Measurements from ENCODE around the gene RBMXL2. TPM values are rescaled to one million over a fixed set of nuclear protein-coding genes. Genes with fewer than 3 reads are reported as not detected.

Gene RBMXL2
- total RNA-seq = not detected

DNA sequence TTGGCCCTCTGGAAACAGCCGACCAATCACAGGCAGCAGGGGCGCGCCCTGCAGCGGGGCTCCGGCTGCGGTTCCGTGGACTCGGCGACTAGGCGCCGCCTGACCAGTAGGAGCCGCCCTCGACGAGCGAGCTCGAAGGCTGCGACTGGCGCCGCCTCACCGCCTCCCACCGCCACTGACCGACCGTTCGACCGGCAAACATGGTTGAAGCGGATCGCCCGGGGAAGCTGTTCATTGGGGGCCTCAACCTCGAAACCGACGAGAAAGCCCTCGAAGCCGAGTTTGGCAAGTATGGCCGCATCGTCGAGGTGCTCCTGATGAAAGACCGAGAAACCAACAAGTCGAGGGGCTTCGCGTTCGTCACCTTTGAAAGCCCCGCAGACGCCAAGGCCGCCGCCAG lies at the start of gene RBMXL2:
RBMXL2 (plus strand) TSS at position 78 of the 400 bp plus-strand sequence; CDS start at position 201, 123 bp downstream.
- no peaks in the 10 kb centered on the region for H3K36me3 ChIP-seq
- H3K27ac ChIP-seq = no peak within 1 kb of the TSS
- no peaks in the 10 kb centered on the region for H3K4me1 ChIP-seq
- no peak for DNase-seq (ENCODE audit: low spot score)
- no peaks in the 10 kb centered on the region for H3K27me3 ChIP-seq
- TF ChIP-seq, protein P1, sequence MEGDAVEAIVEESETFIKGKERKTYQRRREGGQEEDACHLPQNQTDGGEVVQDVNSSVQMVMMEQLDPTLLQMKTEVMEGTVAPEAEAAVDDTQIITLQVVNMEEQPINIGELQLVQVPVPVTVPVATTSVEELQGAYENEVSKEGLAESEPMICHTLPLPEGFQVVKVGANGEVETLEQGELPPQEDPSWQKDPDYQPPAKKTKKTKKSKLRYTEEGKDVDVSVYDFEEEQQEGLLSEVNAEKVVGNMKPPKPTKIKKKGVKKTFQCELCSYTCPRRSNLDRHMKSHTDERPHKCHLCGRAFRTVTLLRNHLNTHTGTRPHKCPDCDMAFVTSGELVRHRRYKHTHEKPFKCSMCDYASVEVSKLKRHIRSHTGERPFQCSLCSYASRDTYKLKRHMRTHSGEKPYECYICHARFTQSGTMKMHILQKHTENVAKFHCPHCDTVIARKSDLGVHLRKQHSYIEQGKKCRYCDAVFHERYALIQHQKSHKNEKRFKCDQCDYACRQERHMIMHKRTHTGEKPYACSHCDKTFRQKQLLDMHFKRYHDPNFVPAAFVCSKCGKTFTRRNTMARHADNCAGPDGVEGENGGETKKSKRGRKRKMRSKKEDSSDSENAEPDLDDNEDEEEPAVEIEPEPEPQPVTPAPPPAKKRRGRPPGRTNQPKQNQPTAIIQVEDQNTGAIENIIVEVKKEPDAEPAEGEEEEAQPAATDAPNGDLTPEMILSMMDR (IDR thresholded peaks at IDR 0.05) = no peak
- no peaks in the 10 kb centered on the region for H3K9me3 ChIP-seq
- H3K4me3 ChIP-seq = no peak within 1 kb of the TSS

DNA sequence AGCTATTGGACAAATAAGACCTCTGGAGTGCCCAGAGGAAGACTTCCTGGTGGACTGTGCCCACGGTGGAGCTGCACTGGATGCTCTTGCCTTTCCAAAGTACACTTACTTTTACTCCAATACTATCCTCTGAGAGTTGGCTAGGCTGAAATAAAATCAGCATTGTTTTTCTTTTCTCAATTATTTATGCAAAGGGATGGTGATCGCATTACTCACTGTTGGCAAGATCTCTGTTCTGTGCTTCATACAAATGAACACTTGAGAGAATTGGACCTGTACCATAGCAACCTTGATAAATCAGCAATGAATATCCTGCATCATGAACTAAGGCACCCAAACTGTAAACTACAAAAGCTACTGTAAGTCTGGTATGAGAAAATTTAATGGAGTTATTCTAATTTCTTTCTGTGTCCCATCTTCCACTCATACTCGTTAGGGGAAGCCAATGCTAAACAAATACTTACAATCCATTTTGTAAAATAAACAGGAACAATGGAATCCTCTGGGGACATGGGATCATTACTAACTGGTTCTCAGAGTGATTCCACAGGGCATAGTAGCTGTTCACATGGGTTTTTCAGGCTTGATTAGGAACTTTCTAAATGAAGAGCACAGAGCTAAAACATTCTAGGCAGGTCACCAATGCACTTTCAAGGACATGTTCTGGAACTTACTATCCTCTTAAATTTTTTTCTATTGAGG lies 42.2 kb upstream of the RBMXL2 start:
- Histone ChIP-seq H3K4me1 (no peaks in the 10 kb centered on the region), H3K4me3 (no peak overlapping the region), H3K27me3 (no peaks in the 10 kb centered on the region), H3K36me3 (no peaks in the 10 kb centered on the region), H3K27ac (no peak overlapping the region), H3K9me3 (no peaks in the 10 kb centered on the region)
- DNase-seq (ENCODE audit: low spot score) = no peak
- TF ChIP-seq, protein P1 (IDR thresholded peaks at IDR 0.05) = no peak

DNA sequence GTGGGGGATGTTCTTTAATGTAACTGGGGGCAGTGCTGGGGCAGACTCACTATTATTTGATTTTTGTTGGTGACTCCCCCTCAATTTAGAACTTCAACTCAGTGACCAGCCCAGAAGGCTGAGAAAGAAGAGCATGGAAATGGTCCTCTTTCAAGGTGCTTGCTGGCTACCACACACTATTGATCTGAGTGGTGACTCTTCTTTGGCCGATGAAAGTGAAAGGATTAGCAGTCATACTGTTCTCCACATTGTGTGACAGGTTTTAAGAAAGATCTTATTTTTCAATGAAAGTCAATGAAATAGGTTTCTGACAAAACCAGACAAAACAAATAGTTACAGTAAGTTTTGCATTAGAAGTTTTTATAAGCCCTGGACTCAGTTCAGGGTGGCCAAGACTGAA lies 38.6 kb upstream of the RBMXL2 start:
- Histone ChIP-seq H3K4me3 (no peak overlapping the region), H3K4me1 (no peaks in the 10 kb centered on the region), H3K27ac (no peak overlapping the region), H3K36me3 (no peaks in the 10 kb centered on the region), H3K27me3 (no peaks in the 10 kb centered on the region), H3K9me3 (no peaks in the 10 kb centered on the region)
- no peak for DNase-seq (ENCODE audit: low spot score)
- TF ChIP-seq, protein P1 (IDR thresholded peaks at IDR 0.05) = no peak

DNA sequence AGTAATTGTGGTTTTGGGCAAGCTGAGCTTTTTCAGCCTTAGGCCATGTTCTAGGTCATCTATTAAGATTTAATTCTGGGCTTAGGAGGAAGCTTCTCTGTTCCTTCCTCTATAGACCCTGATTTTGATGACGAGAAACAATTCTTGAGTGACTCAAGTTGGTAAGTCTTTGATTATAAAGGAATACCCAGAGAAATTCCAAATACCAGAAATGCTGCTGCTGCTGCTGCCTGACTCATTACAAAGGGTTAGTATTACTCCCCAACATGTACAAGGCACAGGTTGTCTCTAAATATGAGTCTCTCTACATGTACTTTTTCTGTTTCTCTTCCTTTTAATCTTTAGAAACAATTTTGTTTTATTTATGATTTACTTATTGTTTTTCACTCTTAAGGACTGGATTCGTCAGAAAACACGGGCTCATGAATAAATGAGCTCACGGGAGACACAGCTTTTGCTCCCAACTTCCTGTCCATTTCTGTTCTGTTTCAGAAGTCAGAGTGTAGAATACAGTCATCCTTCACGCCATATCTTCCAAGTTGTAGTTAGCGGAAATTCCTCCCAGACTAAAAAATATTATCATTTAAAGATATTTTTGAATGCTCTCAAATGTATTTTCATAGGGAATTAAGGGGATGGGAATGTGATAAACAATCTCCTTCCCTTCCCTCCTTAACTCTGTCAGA lies 31.8 kb upstream of the RBMXL2 start:
- TF ChIP-seq, protein P1 (IDR thresholded peaks at IDR 0.05) = no peak
- H3K27ac ChIP-seq = peak overlapping the region in 1 of 2 donors; percentile 38

DNA sequence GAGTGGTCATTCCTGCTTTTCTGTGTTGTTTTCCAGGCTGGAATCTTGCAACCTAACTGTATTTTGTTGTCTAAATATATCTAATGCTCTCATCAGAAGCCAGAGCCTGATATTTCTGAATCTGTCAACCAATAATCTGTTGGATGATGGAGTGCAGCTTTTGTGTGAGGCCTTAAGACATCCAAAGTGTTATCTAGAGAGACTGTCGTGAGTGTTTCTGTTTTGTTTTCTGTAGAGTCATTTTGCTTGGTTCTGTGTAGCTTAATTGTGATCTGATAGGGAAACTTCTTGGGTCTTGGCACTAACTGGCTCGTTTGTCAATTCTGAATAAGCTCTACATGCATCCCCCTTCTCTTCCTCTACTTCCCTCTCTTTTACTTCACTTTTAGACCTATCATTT lies 31.2 kb upstream of the RBMXL2 start:
- peak overlapping the region in 1 of 2 donors; percentile 38 for H3K27ac ChIP-seq
- H3K4me3 ChIP-seq = no peak overlapping the region
- DNase-seq (ENCODE audit: low spot score) = no peak
- no peaks in the 10 kb centered on the region for H3K27me3 ChIP-seq
- H3K36me3 ChIP-seq = no peaks in the 10 kb centered on the region
- TF ChIP-seq, protein P1 (IDR thresholded peaks at IDR 0.05) = no peak
- H3K9me3 ChIP-seq = no peaks in the 10 kb centered on the region
- H3K4me1 ChIP-seq = peaks cover 0 to 7% of the 10 kb centered on the region in 2 donors

More for the DNA sequence above, 31.8 kb upstream of the RBMXL2 start:
- H3K4me1 ChIP-seq = peaks cover 0 to 7% of the 10 kb centered on the region in 2 donors
- no peak for DNase-seq (ENCODE audit: low spot score)
- H3K9me3 ChIP-seq = no peaks in the 10 kb centered on the region
- no peak overlapping the region for H3K4me3 ChIP-seq
- H3K27me3 ChIP-seq = no peaks in the 10 kb centered on the region
- no peaks in the 10 kb centered on the region for H3K36me3 ChIP-seq

Measured in right atrium auricular region (tissue), 2 donors.